Mucosa of descending colon (tissue), 3 donors: ENCODE measurements around the gene AHRR. TPM values are rescaled to one million over a fixed set of nuclear protein-coding genes. Genes with fewer than 3 reads are reported as not detected.

Source experiments
- ATAC-seq: fragments of 200-7000 bp; cut with Tn5 transposase; one replicate; pipeline ENCODE4 v1.9.1; 2020; ENCODE audit warnings: mild to moderate bottlenecking, moderate library complexity
- DNase-seq, 3 donors: peaks; one replicate each; pipeline ENCODE4 v3.0.0-alpha.2; 2020
- H3K36me3 ChIP-seq: fragments of 200-600 bp; one replicate; pipeline ENCODE4 v1.8.0; 2021; ENCODE audit warnings: low read depth, mild to moderate bottlenecking
- H3K4me1 ChIP-seq: fragments of 200-600 bp; one replicate; pipeline ENCODE4 v1.8.0; 2021; ENCODE audit warnings: low read depth, mild to moderate bottlenecking
- H3K4me3 ChIP-seq: fragments of 200-600 bp; one replicate; pipeline ENCODE4 v1.8.0; 2021; ENCODE audit warnings: mild to moderate bottlenecking
- H3K9me3 ChIP-seq: fragments of 200-600 bp; one replicate; pipeline ENCODE4 v1.8.0; 2021; ENCODE audit warnings: mild to moderate bottlenecking
- intact Hi-C, 2 donors: fragments of 100-400 bp; cut with DNase I in 1 of 2; cut with micrococcal nuclease in 1 of 2; formaldehyde crosslinking; loops; one replicate each; pipeline versions ENCODE4 v1.11.0 to v1.11.1; 2022; cut with DNase I, micrococcal nuclease
- total RNA-seq, 3 donors: library from RNA; stranded (reverse); fragmentation: NEBNext Ultra II Directional in 2 of 3; extraction: Animal tissue kit (Norgen Biotek cat#: 25700) in 2 of 3; gene quantifications; one replicate each; pipeline versions ENCODE4 v1.2.1 to v1.2.4, GENCODE V29; 2021 to 2023
- TF ChIP-seq, protein P1 (sequence below): fragments of 200-600 bp; IDR thresholded peaks from one replicate; pipeline ENCODE4 v1.8.0; 2022; ENCODE audit warnings: antibody characterized with exemption, mild to moderate bottlenecking
- donor health status: DM: no; HTN: no; CAD: no; lungs with moderate emphysema.
- donor health status: DM: no; HTN: no; CAD: no.
- donor health status: DM: no; HTN: yes; CAD: no.

AHRR gene
- total RNA-seq, 3 donors from 2014 or later: 2.0 to 3.2 (median 2.3) TPM

DNA sequence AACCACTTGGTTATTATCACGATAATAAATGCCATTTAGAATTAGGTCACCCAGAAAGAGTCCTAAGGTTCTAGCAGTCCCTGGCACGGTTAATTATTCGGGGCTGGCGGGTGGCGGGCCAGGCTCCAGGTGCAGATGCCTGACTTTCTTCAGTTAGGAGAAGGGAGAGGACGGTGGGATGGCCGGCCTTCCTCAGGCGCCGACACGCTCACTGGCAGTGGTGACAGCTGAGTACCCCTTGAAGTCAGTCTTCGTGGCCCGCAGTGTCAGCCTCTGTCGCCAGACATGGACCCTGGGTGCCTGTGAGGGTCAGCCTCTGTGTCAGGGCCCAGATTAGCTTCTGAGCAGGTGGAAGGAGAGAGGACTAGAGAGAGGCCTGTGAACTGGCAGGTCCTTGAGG lies 100.4 kb downstream of the AHRR start:
- intact Hi-C loops: no loop called here
- Histone ChIP-seq H3K36me3 (no peaks in the 10 kb centered on the region), H3K4me3 (no peak overlapping the region), H3K9me3 (no peaks in the 10 kb centered on the region), H3K4me1 (no peaks in the 10 kb centered on the region)
- TF ChIP-seq, protein P1, sequence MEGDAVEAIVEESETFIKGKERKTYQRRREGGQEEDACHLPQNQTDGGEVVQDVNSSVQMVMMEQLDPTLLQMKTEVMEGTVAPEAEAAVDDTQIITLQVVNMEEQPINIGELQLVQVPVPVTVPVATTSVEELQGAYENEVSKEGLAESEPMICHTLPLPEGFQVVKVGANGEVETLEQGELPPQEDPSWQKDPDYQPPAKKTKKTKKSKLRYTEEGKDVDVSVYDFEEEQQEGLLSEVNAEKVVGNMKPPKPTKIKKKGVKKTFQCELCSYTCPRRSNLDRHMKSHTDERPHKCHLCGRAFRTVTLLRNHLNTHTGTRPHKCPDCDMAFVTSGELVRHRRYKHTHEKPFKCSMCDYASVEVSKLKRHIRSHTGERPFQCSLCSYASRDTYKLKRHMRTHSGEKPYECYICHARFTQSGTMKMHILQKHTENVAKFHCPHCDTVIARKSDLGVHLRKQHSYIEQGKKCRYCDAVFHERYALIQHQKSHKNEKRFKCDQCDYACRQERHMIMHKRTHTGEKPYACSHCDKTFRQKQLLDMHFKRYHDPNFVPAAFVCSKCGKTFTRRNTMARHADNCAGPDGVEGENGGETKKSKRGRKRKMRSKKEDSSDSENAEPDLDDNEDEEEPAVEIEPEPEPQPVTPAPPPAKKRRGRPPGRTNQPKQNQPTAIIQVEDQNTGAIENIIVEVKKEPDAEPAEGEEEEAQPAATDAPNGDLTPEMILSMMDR: no peak
- ATAC-seq (no peak), DNase-seq (peak in 1 of 3 donors; percentile 33)

GRCh38 chr5:422323-423232 lies 101.1 kb downstream of the AHRR start:
- ATAC-seq: no peak
- Histone ChIP-seq H3K36me3 (no peaks in the 10 kb centered on the region), H3K4me1 (no peaks in the 10 kb centered on the region), H3K4me3 (no peak overlapping the region), H3K9me3 (no peaks in the 10 kb centered on the region)
- TF ChIP-seq, protein P1: no peak
- intact Hi-C loops: no loop called here
- peak in 1 of 3 donors; percentile 34 for DNase-seq

- TF ChIP-seq, protein P1: no peak
- H3K9me3 ChIP-seq: no peaks in the 10 kb centered on the region
- intact Hi-C loops: no loop called here
- H3K4me1 ChIP-seq: no peaks in the 10 kb centered on the region
- H3K4me3 ChIP-seq: no peak overlapping the region
- ATAC-seq (no peak), DNase-seq (peak in 1 of 3 donors; percentile 33)
- H3K36me3 ChIP-seq: no peaks in the 10 kb centered on the region
These were observed 101.7 kb downstream of the AHRR start for GRCh38 chr5:423233-423565.

DNA sequence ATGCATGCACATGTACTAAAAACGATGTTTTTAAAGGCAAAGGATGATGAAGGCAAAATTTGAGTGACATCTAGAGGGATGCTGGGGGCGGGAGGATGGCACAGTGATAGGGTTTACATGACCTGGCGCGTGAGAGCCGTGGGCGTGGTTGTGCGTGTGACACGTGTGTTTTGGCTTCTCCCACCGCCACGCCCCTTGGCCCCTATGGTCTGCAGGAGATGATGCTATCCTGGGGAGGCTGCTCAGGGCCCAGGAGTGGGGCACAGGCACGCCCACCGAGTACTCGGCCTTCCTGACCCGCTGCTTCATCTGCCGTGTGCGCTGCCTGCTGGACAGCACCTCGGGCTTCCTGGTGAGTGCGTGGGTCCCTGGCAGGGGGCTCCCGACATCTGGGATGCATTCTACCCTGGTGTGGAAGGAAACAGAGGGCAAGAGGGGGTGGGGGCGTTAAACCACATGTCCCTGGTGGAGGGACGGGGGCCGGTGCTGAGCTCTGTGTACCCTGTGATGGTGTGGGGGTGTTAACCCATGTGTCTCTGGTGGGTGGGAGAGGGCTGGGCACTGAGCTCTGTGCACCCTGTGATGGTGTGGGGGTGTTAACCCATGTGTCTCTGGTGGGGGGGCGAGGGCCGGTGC lies 102.2 kb downstream of the AHRR start:
- TF ChIP-seq, protein P1: no peak
- no peak for ATAC-seq
- H3K4me3 ChIP-seq: no peak overlapping the region
- peak in 1 of 3 donors; percentile 40 for DNase-seq
- intact Hi-C loops: no loop called here
- H3K9me3 ChIP-seq: no peaks in the 10 kb centered on the region
- no peaks in the 10 kb centered on the region for H3K4me1 ChIP-seq
- H3K36me3 ChIP-seq: no peaks in the 10 kb centered on the region

DNA sequence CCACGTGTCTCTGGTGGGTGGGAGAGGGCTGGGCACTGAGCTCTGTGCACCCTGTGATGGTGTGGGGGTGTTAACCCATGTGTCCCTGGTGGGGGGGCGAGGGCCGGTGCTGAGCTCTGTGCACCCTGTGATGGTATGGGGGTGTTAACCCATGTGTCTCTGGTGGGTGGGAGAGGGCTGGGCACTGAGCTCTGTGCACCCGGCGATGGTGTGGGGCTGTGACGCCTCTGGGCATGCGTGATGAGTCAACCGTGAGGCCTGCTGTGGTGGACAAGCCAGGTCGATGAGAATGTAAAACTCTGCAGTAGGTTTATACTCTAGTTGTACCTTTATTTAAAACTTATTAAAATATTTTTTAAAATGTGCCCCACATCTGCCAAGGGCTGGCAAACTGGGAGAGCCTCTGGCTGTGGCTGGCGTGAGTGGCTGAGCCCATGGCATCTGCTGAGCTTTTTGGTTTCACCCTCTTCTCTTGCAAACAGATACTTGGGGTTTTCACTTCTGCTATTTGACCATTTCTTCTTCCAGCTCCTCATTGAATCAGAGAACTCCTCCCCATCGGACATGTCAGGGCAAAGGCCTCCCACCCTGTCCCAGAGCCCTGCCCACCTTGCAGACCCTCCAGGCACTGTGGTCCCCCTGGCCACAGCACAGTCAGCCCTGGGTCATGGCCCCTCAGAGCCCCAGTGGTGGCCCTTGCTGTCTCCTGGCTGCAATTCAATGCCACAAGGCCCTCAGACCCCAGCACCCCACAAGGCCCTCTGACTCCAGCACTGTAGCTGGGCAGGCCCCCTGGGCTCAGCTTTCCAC lies 103.0 kb downstream of the AHRR start:
- ATAC-seq (peak; percentile 27), DNase-seq (peak in 1 of 3 donors; percentile 47)
- Histone ChIP-seq H3K4me3 (no peak overlapping the region), H3K4me1 (peaks cover 4% of the 10 kb centered on the region), H3K9me3 (no peaks in the 10 kb centered on the region), H3K36me3 (no peaks in the 10 kb centered on the region)
- intact Hi-C loops: no loop called here
- TF ChIP-seq, protein P1: no peak
